Measurements from ENCODE around the gene LTBP1. TPM values are rescaled to one million over a fixed set of nuclear protein-coding genes. Genes with fewer than 3 reads are reported as not detected.

Gene LTBP1
- total and polyA plus RNA-seq, 4 donors, result 5.8 to 57.6 (median 10.2) TPM

- TF ChIP-seq, protein P1, sequence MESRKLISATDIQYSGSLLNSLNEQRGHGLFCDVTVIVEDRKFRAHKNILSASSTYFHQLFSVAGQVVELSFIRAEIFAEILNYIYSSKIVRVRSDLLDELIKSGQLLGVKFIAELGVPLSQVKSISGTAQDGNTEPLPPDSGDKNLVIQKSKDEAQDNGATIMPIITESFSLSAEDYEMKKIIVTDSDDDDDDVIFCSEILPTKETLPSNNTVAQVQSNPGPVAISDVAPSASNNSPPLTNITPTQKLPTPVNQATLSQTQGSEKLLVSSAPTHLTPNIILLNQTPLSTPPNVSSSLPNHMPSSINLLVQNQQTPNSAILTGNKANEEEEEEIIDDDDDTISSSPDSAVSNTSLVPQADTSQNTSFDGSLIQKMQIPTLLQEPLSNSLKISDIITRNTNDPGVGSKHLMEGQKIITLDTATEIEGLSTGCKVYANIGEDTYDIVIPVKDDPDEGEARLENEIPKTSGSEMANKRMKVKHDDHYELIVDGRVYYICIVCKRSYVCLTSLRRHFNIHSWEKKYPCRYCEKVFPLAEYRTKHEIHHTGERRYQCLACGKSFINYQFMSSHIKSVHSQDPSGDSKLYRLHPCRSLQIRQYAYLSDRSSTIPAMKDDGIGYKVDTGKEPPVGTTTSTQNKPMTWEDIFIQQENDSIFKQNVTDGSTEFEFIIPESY (IDR thresholded peaks at IDR 0.05), result no peak
These were observed 265.4 kb downstream of the LTBP1 start (continued) for GRCh38 chr2:33212151-33212550.

DNA sequence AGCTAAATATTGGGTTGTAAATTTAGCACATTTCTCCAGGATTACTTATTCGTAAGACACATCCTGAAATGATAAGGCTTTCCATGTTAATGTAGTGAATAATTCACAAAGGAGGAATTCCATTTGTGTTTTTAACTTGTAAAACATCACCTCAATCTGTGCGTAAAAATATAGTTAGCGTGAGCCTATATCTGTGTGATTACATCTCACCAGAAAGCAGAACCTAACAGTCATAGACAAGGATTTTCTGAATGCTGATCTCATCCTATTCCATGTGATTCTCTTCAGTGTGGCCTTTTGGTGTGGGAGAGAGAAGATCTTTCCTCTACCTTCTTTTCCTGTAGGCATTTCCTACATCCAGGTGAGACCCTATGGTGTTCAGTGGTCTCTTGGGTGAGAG, 266.5 kb downstream of the LTBP1 start:
- TF ChIP-seq JUND (IDR thresholded peaks at IDR 0.05) (no peak), REST (IDR thresholded peaks at IDR 0.05) (no peak), NR2F2 (IDR thresholded peaks at IDR 0.05) (no peak), HNF4A (conservative IDR thresholded peaks at IDR 0.05) (no peak), EGR1 (IDR thresholded peaks at IDR 0.05; ENCODE audit: low read depth in 2 of 2) (no peak), RAD21 (IDR thresholded peaks at IDR 0.05) (no peak), TAF1 (conservative IDR thresholded peaks at IDR 0.05) (no peak), YY1 (IDR thresholded peaks at IDR 0.05) (no peak)
- TF ChIP-seq, protein P1 (IDR thresholded peaks at IDR 0.05), result no peak
- Histone ChIP-seq H3K36me3 (ENCODE audit: control insufficient read depth in 4 of 4, insufficient read depth in 3 of 4, low read depth in 1 of 4, low read length in 3 of 4) (no peaks in the 10 kb centered on the region), H3K27me3 (ENCODE audit: control insufficient read depth in 4 of 4, insufficient read depth in 4 of 4, low read length in 3 of 4) (no peaks in the 10 kb centered on the region), H3K4me3 (ENCODE audit: low read depth in 1 of 3, low read length in 3 of 3) (no peak overlapping the region), H3K4me1 (ENCODE audit: control insufficient read depth in 4 of 4, insufficient read depth in 4 of 4, low read length in 3 of 4) (peaks cover 0 to 10% (median 3%) of the 10 kb centered on the region in 4 donors), H3K27ac (ENCODE audit: low read depth in 1 of 2, low read length in 2 of 2) (no peak overlapping the region), H3K9ac (ENCODE audit: low read depth in 1 of 2, low read length in 2 of 2) (no peak overlapping the region), H3K9me3 (ENCODE audit: control insufficient read depth in 4 of 4, low read length in 3 of 4) (no peaks in the 10 kb centered on the region)
- WGBS, result 93% methylated on average over 3 of the region's 3 CpGs
- DNase-seq (ENCODE audit: low spot score), result no peak

DNA sequence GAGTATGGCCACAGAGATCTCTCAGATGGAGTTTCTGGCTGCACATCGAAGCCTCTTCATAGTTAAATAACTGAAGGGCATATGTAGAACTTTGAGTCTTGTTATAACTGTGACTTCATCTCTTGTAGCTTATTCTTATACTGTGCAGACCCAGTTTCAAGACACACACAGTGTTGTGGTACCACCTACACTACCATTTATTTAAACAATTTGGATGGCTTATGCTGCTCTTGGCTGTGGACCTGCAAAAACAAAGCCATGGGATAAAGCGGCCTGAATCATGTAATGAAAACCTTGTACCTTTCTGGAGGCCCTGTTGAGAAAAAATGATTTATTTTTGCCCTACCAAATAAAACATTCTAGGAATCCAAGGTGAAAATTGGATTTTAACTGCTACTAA, 266.9 kb downstream of the LTBP1 start:
- 93% methylated on average over 2 of the region's 2 CpGs for WGBS
- no peak overlapping the region for H3K9ac ChIP-seq (ENCODE audit: low read depth in 1 of 2, low read length in 2 of 2)
- no peak for TF ChIP-seq FOXA1 (IDR thresholded peaks at IDR 0.05)
- TF ChIP-seq TAF1 (conservative IDR thresholded peaks at IDR 0.05), result no peak
- TF ChIP-seq, protein P1 (IDR thresholded peaks at IDR 0.05), result no peak
- TF ChIP-seq, protein P2, sequence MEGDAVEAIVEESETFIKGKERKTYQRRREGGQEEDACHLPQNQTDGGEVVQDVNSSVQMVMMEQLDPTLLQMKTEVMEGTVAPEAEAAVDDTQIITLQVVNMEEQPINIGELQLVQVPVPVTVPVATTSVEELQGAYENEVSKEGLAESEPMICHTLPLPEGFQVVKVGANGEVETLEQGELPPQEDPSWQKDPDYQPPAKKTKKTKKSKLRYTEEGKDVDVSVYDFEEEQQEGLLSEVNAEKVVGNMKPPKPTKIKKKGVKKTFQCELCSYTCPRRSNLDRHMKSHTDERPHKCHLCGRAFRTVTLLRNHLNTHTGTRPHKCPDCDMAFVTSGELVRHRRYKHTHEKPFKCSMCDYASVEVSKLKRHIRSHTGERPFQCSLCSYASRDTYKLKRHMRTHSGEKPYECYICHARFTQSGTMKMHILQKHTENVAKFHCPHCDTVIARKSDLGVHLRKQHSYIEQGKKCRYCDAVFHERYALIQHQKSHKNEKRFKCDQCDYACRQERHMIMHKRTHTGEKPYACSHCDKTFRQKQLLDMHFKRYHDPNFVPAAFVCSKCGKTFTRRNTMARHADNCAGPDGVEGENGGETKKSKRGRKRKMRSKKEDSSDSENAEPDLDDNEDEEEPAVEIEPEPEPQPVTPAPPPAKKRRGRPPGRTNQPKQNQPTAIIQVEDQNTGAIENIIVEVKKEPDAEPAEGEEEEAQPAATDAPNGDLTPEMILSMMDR (IDR thresholded peaks at IDR 0.05; ENCODE audit: low read depth, low read length, missing input control), result no peak
- TF ChIP-seq JUND (IDR thresholded peaks at IDR 0.05), result no peak
- TF ChIP-seq HNF4G (IDR thresholded peaks at IDR 0.05), result no peak
- no peak for TF ChIP-seq RAD21 (IDR thresholded peaks at IDR 0.05)
- TF ChIP-seq MAX (IDR thresholded peaks at IDR 0.05), result no peak
- TF ChIP-seq ATF3 (IDR thresholded peaks at IDR 0.05), result no peak

More for the DNA sequence above, 266.9 kb downstream of the LTBP1 start:
- no peak overlapping the region for H3K27ac ChIP-seq (ENCODE audit: low read depth in 1 of 2, low read length in 2 of 2)
- no peaks in the 10 kb centered on the region for H3K27me3 ChIP-seq (ENCODE audit: control insufficient read depth in 4 of 4, insufficient read depth in 4 of 4, low read length in 3 of 4)
- no peaks in the 10 kb centered on the region for H3K9me3 ChIP-seq (ENCODE audit: control insufficient read depth in 4 of 4, low read length in 3 of 4)
- no peak overlapping the region for H3K4me3 ChIP-seq (ENCODE audit: low read depth in 1 of 3, low read length in 3 of 3)
- H3K36me3 ChIP-seq (ENCODE audit: control insufficient read depth in 4 of 4, insufficient read depth in 3 of 4, low read depth in 1 of 4, low read length in 3 of 4), result no peaks in the 10 kb centered on the region
- peaks cover 0 to 10% (median 3%) of the 10 kb centered on the region in 4 donors for H3K4me1 ChIP-seq (ENCODE audit: control insufficient read depth in 4 of 4, insufficient read depth in 4 of 4, low read length in 3 of 4)
- no peak for DNase-seq (ENCODE audit: low spot score)

All from liver (tissue), 9 donors.